HepG2 (cell line): ENCODE measurements around the gene TSPYL4.

ENCODE experiments used
- AGO2 ChIP-seq: fragments of 200-400 bp; formaldehyde crosslinking; optimal IDR thresholded peaks from 2 replicates; pipeline ENCODE3; 2017; ENCODE audit warnings: mild to moderate bottlenecking, low read depth, low read length, moderate library complexity
- ELF4 ChIP-seq: sonication (generic); formaldehyde crosslinking; IDR thresholded peaks from 2 replicates; pipeline ENCODE4 v1.5.0; 2020; ENCODE audit warnings: missing genetic modification reagents, mild to moderate bottlenecking, moderate library complexity, borderline replicate concordance
- HNRNPK ChIP-seq: fragments of 200-400 bp; formaldehyde crosslinking; IDR thresholded peaks from 2 replicates; pipeline ENCODE4 v1.6.1; 2018; ENCODE audit warnings: low read length, low read depth, moderate library complexity, mild to moderate bottlenecking; ENCODE audit not compliant: poor library complexity, severe bottlenecking
- NCOA5 ChIP-seq: sonication (generic); formaldehyde crosslinking; IDR thresholded peaks from 2 replicates; pipeline ENCODE4 v1.4.0; 2020; ENCODE audit warnings: missing genetic modification reagents
- NR2C2 ChIP-seq: sonication (generic); formaldehyde crosslinking; IDR thresholded peaks from 2 replicates; pipeline ENCODE4 v1.4.0; 2020; ENCODE audit warnings: missing genetic modification reagents, mild to moderate bottlenecking, moderate library complexity, borderline replicate concordance
- TCF12 ChIP-seq, 2 experiments: fragments of 450-650 bp in 1 of 2; sonication (generic) in 1 of 2; formaldehyde crosslinking in 1 of 2; IDR thresholded peaks; 2 replicates each; pipeline versions ENCODE4 v1.6.1 to v1.8.0; 2017 to 2022; ENCODE audit warnings: antibody characterized with exemption in 1 of 2, mild to moderate bottlenecking in 1 of 2, missing genetic modification reagents in 1 of 2, moderate library complexity in 1 of 2
- TMF1 ChIP-seq: sonication (generic); formaldehyde crosslinking; IDR thresholded peaks from 2 replicates; pipeline ENCODE4 v1.8.1; 2022; ENCODE audit warnings: low read depth, missing genetic modification reagents
- ZNF296 ChIP-seq: sonication (generic); formaldehyde crosslinking; conservative IDR thresholded peaks from 2 replicates; pipeline ENCODE4 v1.5.0; 2020; ENCODE audit warnings: mild to moderate bottlenecking, missing genetic modification reagents
- ZNF629 ChIP-seq: sonication (generic); formaldehyde crosslinking; conservative IDR thresholded peaks from 2 replicates; pipeline ENCODE4 v1.5.0; 2020; ENCODE audit warnings: missing genetic modification reagents
- ZZZ3 ChIP-seq: sonication (generic); formaldehyde crosslinking; IDR thresholded peaks from 2 replicates; pipeline ENCODE4 v1.4.0; 2020; ENCODE audit warnings: missing genetic modification reagents, mild to moderate bottlenecking, borderline replicate concordance

DNA sequence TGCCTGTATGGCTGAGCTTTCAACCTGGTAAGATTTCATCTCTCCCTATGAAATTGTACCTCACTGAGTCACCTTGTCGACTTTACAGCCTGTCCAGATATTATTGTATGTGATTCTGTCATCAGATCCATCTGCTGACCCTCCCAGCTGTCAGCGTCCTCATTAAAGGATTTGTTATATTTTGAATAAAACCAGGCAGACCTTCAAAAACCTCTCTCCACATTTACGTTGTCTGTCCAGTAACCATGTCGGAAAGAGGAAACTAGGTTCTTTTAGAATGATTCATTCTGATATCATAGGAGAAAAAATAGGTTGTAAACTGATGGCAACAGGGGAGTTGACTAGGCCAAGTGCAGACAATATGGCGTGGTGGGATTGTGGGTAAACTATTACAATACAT is 38.5 kb downstream of the TSPYL4 start:
- TF ChIP-seq HNRNPK, result no peak
- no peak for TF ChIP-seq TCF12 (IDR thresholded peaks at IDR 0.05)
- TF ChIP-seq TCF12 (CRISPR knock-in tag; IDR thresholded peaks at IDR 0.05), result no peak
- no peak for TF ChIP-seq TMF1 (CRISPR knock-in tag)
- no peak for TF ChIP-seq NCOA5 (CRISPR knock-in tag)
- no peak for TF ChIP-seq ZNF629
- no peak for TF ChIP-seq AGO2
- no peak for TF ChIP-seq ZZZ3 (CRISPR knock-in tag)
- no peak for TF ChIP-seq NR2C2 (CRISPR knock-in tag)
- no peak for TF ChIP-seq ELF4 (CRISPR knock-in tag)
- TF ChIP-seq ZNF296 (CRISPR knock-in tag), result no peak
